Liver (tissue), 9 donors: ENCODE results near the gene TRUB1. TPM values are rescaled to one million over a fixed set of nuclear protein-coding genes. Genes with fewer than 3 reads are reported as not detected.

ENCODE experiments used
- DNase-seq: peaks from one replicate; pipeline ENCODE4 v3.0.0-alpha.2; 2017; ENCODE audit warnings: low spot score
- H3K27ac ChIP-seq, 2 donors: one replicate each; pipeline ENCODE4 v1.7.0; 2013; ENCODE audit warnings: inconsistent platforms in 2 of 2, low read length in 2 of 2, control low read depth in 1 of 2, low read depth in 1 of 2, mild to moderate bottlenecking in 1 of 2
- H3K27me3 ChIP-seq, 4 donors: one replicate each; pipeline versions ENCODE4 v1.6.1 to v1.7.0; 2013; ENCODE audit warnings: low read length in 3 of 4, inconsistent platforms in 1 of 4, mild to moderate bottlenecking in 1 of 4, moderate library complexity in 1 of 4; ENCODE audit not compliant: control insufficient read depth in 4 of 4, insufficient read depth in 4 of 4
- H3K36me3 ChIP-seq, 4 donors: one replicate each; pipeline versions ENCODE4 v1.6.1 to v1.7.0; 2013; ENCODE audit warnings: low read length in 3 of 4, mild to moderate bottlenecking in 3 of 4, low read depth in 1 of 4, moderate library complexity in 1 of 4; ENCODE audit not compliant: control insufficient read depth in 4 of 4, insufficient read depth in 3 of 4
- H3K4me1 ChIP-seq, 4 donors: one replicate each; pipeline versions ENCODE4 v1.6.1 to v1.7.0; 2013; ENCODE audit warnings: low read length in 3 of 4, mild to moderate bottlenecking in 3 of 4, moderate library complexity in 1 of 4; ENCODE audit not compliant: control insufficient read depth in 4 of 4, insufficient read depth in 4 of 4
- H3K4me3 ChIP-seq, 3 donors: one replicate each; pipeline versions ENCODE4 v1.6.1 to v1.7.0; 2013; ENCODE audit warnings: low read length in 3 of 3, control low read depth in 1 of 3, low read depth in 1 of 3, mild to moderate bottlenecking in 1 of 3
- H3K9ac ChIP-seq, 2 donors: one replicate each; pipeline ENCODE4 v1.7.0; 2013; ENCODE audit warnings: low read length in 2 of 2, mild to moderate bottlenecking in 2 of 2, moderate library complexity in 2 of 2, control low read depth in 1 of 2, low read depth in 1 of 2
- H3K9me3 ChIP-seq, 4 donors: one replicate each; pipeline versions ENCODE4 v1.6.1 to v1.7.0; 2013; ENCODE audit warnings: low read length in 3 of 4; ENCODE audit not compliant: control insufficient read depth in 4 of 4
- ATF3 ChIP-seq: IDR thresholded peaks from 2 replicates; pipeline ENCODE4 v1.6.1; 2016; ENCODE audit warnings: antibody characterized with exemption
- EGR1 ChIP-seq, 2 donors: IDR thresholded peaks; 2 replicates each; pipeline ENCODE4 v1.6.1; 2016 to 2018; ENCODE audit warnings: antibody characterized with exemption in 2 of 2, low read depth in 2 of 2
- FOXA1 ChIP-seq: IDR thresholded peaks from 2 replicates; pipeline ENCODE4 v1.6.1; 2016; ENCODE audit warnings: antibody characterized with exemption
- FOXA2 ChIP-seq: IDR thresholded peaks from 2 replicates; pipeline ENCODE4 v1.6.1; 2016; ENCODE audit warnings: antibody characterized with exemption
- GABPA ChIP-seq, 2 donors: IDR thresholded peaks in 1 of 2; conservative IDR thresholded peaks in 1 of 2; 2 replicates each; pipeline ENCODE4 v1.6.1; 2016; ENCODE audit warnings: antibody characterized with exemption in 2 of 2, mild to moderate bottlenecking in 1 of 2, moderate library complexity in 1 of 2
- HNF4A ChIP-seq, 2 donors: conservative IDR thresholded peaks; 2 replicates each; pipeline ENCODE4 v1.6.1; 2016; ENCODE audit warnings: antibody characterized with exemption in 2 of 2, mild to moderate bottlenecking in 2 of 2
- HNF4G ChIP-seq: IDR thresholded peaks from 2 replicates; pipeline ENCODE4 v1.6.1; 2016; ENCODE audit warnings: antibody characterized with exemption
- JUND ChIP-seq, 2 donors: IDR thresholded peaks; 2 replicates each; pipeline ENCODE4 v1.6.1; 2016; ENCODE audit warnings: antibody characterized with exemption in 2 of 2
- RAD21 ChIP-seq, 2 donors: IDR thresholded peaks; 2 replicates each; pipeline ENCODE4 v1.6.1; 2016; ENCODE audit warnings: antibody characterized with exemption in 2 of 2, mild to moderate bottlenecking in 2 of 2
- REST ChIP-seq: IDR thresholded peaks from 2 replicates; pipeline ENCODE4 v1.6.1; 2016; ENCODE audit warnings: antibody characterized with exemption, mild to moderate bottlenecking
- YY1 ChIP-seq: IDR thresholded peaks from 2 replicates; pipeline ENCODE4 v1.6.1; 2016; ENCODE audit warnings: antibody characterized with exemption, mild to moderate bottlenecking
- WGBS: extraction: QIAGEN DNeasy Blood & Tissue Kit; methylation state at CpG from one replicate; pipeline ENCODE4 v1.1.7; 2013; 5-methylcytosine and 5-hydroxymethylcytosine counted together
- polyA plus RNA-seq, 2 donors: library from polyadenylated mRNA; stranded (reverse) in 1 of 2; unstranded in 1 of 2; fragments of 200-250 nt in 1 of 2; fragments of >200 nt in 1 of 2; fragmentation: Nextera tagmentation in 1 of 2; extraction: Ambion mirVana in 1 of 2; gene quantifications; one replicate each; pipeline versions ENCODE4 v1.2.1 to v1.2.3, GENCODE V29; 2013 to 2015
- total RNA-seq, 2 donors: library from RNA; depleted of rRNA; stranded (reverse); fragments of >200 nt; gene quantifications; one replicate each; pipeline ENCODE4 v1.2.3, GENCODE V29; 2014
- TF ChIP-seq, protein P1 (sequence below): IDR thresholded peaks from 2 replicates; pipeline ENCODE4 v1.6.1; 2016; ENCODE audit warnings: antibody characterized with exemption
- donor health status: healthy.
- donor health status: healthy.
- donor health status: healthy.
- donor health status: healthy.
- donor health status: healthy.

TRUB1 gene
- total and polyA plus RNA-seq, 4 donors = 6.1 to 14.1 (median 8.3) TPM

DNA sequence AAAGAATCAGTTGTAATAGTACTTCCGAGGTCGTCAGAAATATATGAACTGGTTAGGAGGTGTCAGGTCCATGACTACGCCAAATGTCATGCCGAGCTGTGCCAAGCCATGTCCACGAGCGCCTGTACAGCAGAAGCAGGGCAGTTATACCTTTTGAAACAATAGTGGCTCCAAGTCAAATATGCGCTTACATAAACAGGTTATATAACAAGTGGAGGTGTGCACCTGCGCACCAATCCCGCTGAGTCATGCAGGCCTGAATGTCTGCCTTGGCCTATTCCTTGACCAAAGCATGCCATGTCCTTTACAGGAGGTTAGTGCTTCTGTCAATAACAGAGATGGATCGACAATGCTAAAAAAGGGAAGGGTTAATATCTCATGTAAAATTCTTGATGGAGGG is 21.3 kb upstream of the TRUB1 start:
- WGBS = 95% methylated on average over 10 of the region's 10 CpGs
- Histone ChIP-seq H3K27ac (no peak overlapping the region), H3K9me3 (no peaks in the 10 kb centered on the region), H3K36me3 (no peaks in the 10 kb centered on the region), H3K9ac (no peak overlapping the region), H3K4me1 (no peaks in the 10 kb centered on the region), H3K4me3 (no peak overlapping the region), H3K27me3 (no peaks in the 10 kb centered on the region)
- no peak for DNase-seq
- no peak for TF ChIP-seq RAD21 (IDR thresholded peaks at IDR 0.05)
- TF ChIP-seq REST = no peak

DNA sequence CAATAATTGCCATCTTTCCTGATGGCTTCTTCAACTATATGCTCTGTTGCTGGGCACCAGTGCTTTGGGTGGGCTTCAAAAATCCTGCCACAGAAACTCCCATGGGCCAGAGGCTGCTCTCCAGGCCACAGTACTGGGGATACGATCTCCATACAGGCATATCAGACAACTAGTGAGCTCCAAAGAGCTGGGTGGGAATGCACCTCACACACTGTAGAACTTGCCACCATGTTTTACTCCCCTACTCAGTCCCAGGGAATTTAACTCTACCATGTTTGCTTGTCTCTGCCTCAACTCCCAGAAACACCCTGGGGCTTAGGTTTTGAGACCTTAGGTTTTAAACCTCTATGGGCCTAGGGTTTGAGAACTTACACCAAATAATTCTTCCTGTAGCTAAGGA is 20.5 kb upstream of the TRUB1 start:
- H3K4me1 ChIP-seq = no peaks in the 10 kb centered on the region
- H3K9me3 ChIP-seq = no peaks in the 10 kb centered on the region
- no peaks in the 10 kb centered on the region for H3K27me3 ChIP-seq
- no peak for DNase-seq
- TF ChIP-seq RAD21 (IDR thresholded peaks at IDR 0.05) (no peak), REST (no peak), JUND (IDR thresholded peaks at IDR 0.05) (no peak), HNF4A (conservative IDR thresholded peaks at IDR 0.05) (no peak), HNF4G (no peak), FOXA1 (no peak), YY1 (no peak), FOXA2 (no peak)
- TF ChIP-seq, protein P1, sequence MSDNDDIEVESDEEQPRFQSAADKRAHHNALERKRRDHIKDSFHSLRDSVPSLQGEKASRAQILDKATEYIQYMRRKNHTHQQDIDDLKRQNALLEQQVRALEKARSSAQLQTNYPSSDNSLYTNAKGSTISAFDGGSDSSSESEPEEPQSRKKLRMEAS = no peak
- no peak overlapping the region for H3K4me3 ChIP-seq
- no peak overlapping the region for H3K27ac ChIP-seq
- no peaks in the 10 kb centered on the region for H3K36me3 ChIP-seq
- H3K9ac ChIP-seq = no peak overlapping the region
- WGBS = 98% methylated on average over 1 of the region's 1 CpG

DNA sequence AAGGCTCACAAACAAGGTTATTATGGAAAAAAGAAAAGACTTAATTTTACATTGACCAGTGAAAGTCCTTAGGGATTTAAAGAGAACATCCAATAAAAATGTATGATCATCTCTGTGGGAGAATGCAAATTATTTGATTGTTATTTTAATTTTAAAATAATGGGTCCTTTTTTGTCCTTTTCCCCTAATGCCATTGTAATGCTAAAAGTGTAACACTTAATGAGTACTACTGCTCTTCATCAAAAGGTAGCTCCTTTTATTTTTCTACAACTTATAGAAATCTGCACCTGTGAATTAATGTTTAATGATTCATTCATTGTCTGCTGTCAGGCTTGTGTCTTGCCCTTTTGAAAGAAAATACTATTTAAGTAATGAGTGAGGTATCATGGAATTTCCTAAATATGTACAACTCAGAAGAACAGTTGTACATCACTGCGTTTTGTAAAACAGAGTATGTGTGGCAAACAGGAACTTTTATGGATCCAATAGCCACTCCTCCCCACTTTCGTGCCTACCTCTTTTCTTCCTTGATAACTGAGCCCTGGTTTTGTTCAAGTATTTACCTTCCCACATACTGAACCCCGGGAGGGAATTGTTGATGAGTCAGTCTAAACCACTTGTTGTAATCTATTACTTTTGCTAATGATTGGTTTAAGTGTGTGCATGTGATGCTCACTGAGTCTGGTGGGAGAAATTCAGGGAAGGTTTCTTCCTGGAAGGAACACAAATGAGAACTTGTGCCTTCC is 19.9 kb upstream of the TRUB1 start:
- no peaks in the 10 kb centered on the region for H3K36me3 ChIP-seq
- DNase-seq = no peak
- TF ChIP-seq REST (no peak), EGR1 (IDR thresholded peaks at IDR 0.05; ENCODE audit: low read depth in 2 of 2) (no peak), HNF4A (conservative IDR thresholded peaks at IDR 0.05) (no peak), ATF3 (no peak), RAD21 (IDR thresholded peaks at IDR 0.05) (no peak), GABPA (IDR thresholded peaks at IDR 0.05 in 1 of 2, conservative IDR thresholded peaks at IDR 0.05 in 1 of 2) (no peak)
- TF ChIP-seq, protein P1 = no peak
- no peak overlapping the region for H3K9ac ChIP-seq
- no peak overlapping the region for H3K27ac ChIP-seq
- no peak overlapping the region for H3K4me3 ChIP-seq
- H3K9me3 ChIP-seq = no peaks in the 10 kb centered on the region
- no peaks in the 10 kb centered on the region for H3K27me3 ChIP-seq
- WGBS = 53% methylated on average over 3 of the region's 3 CpGs
- no peaks in the 10 kb centered on the region for H3K4me1 ChIP-seq
